CD4-positive, alpha-beta T cell treated with Interleukin-2 at 100 ng/mL for 4 hours (primary cell): ENCODE data around the gene GBP1.

Experiments used
- DNase-seq: peaks from one replicate; pipeline ENCODE4 v3.0.0-alpha.2; 2020; ENCODE audit warnings: low spot score

Gene GBP1

GRCh38 chr1:89008511-89008910 is 56.5 kb downstream of the GBP1 start:
- no peak for DNase-seq

DNA sequence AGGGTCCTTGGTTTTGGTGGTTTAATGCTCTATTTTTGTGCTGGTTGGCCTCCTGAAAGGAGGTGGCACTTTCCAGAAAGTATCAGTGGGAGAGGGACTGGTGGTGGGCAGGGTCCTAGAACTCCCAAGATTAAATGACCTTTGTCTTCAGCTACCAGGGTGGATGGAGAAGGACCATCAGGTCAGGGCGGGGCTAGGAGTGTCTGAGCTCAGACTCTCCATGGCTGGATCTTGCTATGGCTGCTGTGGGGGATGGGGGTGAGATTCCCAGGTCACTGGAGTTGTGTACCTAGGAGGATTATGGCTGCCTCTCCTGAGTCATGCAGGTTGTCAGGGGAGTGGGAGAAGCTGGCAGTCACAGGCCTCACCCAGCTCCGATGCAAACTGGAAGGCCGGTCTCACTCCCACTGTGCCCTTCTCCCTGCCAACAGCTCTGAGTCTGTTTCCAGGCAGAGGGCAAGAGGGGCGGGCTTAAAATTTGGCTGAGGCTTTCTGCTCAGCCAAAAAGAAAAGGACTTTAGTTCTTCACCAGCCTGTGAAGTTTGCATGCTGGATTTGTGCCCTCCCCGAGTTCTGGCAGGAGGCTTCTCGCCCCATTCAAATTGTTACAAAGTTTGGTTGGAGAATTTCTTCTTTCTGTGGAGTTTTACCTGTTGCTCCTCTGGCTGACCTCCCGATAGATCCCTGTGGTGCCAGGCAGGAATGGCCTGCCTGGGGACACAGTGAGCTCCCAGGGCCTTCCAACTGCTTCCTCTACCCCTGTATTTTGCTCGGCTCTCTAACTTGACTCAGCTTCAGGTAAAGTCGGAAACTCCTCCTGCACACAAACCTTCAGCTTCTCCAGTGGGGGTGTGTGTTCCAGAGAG is 59.5 kb downstream of the GBP1 start:
- no peak for DNase-seq
